ENCODE results near the gene AUTS2.

DNA sequence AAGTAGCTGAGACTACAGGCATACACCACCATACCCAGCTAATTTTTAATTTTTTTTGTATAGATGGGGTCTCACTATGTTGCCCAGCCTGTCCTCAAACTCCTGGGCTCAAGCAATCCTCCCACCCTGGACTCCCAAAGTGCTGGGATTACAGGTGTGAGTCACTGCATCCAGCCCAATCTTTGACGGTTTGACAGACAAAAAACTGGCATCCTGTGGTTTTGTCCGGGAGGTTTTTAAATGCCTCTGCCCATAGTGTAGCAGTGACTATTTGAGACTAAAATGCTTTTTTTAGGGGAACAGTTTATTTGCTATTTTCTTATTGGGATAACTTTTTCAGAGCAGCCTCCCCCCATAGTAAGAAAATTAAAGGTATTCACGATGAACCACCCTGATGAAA lies 1010.0 kb downstream of the AUTS2 start:
- TF ChIP-seq, protein P1, sequence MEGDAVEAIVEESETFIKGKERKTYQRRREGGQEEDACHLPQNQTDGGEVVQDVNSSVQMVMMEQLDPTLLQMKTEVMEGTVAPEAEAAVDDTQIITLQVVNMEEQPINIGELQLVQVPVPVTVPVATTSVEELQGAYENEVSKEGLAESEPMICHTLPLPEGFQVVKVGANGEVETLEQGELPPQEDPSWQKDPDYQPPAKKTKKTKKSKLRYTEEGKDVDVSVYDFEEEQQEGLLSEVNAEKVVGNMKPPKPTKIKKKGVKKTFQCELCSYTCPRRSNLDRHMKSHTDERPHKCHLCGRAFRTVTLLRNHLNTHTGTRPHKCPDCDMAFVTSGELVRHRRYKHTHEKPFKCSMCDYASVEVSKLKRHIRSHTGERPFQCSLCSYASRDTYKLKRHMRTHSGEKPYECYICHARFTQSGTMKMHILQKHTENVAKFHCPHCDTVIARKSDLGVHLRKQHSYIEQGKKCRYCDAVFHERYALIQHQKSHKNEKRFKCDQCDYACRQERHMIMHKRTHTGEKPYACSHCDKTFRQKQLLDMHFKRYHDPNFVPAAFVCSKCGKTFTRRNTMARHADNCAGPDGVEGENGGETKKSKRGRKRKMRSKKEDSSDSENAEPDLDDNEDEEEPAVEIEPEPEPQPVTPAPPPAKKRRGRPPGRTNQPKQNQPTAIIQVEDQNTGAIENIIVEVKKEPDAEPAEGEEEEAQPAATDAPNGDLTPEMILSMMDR (conservative IDR thresholded peaks at IDR 0.05; ENCODE audit: low read depth in 2 of 2), result no peak
- TF ChIP-seq POLR2AphosphoS5 (IDR thresholded peaks at IDR 0.05; ENCODE audit: low read depth), result no peak
- TF ChIP-seq CREB1 (CRISPR knock-in tag; IDR thresholded peaks at IDR 0.05; ENCODE audit: low read depth), result no peak
- TF ChIP-seq EZH2phosphoT487 (IDR thresholded peaks at IDR 0.05; ENCODE audit: unreplicated experiment), result no peak
- TF ChIP-seq, protein P2, sequence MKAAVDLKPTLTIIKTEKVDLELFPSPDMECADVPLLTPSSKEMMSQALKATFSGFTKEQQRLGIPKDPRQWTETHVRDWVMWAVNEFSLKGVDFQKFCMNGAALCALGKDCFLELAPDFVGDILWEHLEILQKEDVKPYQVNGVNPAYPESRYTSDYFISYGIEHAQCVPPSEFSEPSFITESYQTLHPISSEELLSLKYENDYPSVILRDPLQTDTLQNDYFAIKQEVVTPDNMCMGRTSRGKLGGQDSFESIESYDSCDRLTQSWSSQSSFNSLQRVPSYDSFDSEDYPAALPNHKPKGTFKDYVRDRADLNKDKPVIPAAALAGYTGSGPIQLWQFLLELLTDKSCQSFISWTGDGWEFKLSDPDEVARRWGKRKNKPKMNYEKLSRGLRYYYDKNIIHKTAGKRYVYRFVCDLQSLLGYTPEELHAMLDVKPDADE (IDR thresholded peaks at IDR 0.05), result no peak
- TF ChIP-seq, protein P3, sequence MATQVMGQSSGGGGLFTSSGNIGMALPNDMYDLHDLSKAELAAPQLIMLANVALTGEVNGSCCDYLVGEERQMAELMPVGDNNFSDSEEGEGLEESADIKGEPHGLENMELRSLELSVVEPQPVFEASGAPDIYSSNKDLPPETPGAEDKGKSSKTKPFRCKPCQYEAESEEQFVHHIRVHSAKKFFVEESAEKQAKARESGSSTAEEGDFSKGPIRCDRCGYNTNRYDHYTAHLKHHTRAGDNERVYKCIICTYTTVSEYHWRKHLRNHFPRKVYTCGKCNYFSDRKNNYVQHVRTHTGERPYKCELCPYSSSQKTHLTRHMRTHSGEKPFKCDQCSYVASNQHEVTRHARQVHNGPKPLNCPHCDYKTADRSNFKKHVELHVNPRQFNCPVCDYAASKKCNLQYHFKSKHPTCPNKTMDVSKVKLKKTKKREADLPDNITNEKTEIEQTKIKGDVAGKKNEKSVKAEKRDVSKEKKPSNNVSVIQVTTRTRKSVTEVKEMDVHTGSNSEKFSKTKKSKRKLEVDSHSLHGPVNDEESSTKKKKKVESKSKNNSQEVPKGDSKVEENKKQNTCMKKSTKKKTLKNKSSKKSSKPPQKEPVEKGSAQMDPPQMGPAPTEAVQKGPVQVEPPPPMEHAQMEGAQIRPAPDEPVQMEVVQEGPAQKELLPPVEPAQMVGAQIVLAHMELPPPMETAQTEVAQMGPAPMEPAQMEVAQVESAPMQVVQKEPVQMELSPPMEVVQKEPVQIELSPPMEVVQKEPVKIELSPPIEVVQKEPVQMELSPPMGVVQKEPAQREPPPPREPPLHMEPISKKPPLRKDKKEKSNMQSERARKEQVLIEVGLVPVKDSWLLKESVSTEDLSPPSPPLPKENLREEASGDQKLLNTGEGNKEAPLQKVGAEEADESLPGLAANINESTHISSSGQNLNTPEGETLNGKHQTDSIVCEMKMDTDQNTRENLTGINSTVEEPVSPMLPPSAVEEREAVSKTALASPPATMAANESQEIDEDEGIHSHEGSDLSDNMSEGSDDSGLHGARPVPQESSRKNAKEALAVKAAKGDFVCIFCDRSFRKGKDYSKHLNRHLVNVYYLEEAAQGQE (IDR thresholded peaks at IDR 0.05; ENCODE audit: unreplicated experiment), result no peak
- TF ChIP-seq EZH2 (IDR thresholded peaks at IDR 0.05; ENCODE audit: low read depth, unreplicated experiment), result no peak
- no peak for TF ChIP-seq ZNF331 (CRISPR knock-in tag; IDR thresholded peaks at IDR 0.05; ENCODE audit: low read depth)

Measured in GM23338 (cell line).